ENCODE data around the gene CHRNA9.
A peak's percentile ranks its signal among the peaks of the same experiment; 100 is the strongest.

CHRNA9 gene

DNA sequence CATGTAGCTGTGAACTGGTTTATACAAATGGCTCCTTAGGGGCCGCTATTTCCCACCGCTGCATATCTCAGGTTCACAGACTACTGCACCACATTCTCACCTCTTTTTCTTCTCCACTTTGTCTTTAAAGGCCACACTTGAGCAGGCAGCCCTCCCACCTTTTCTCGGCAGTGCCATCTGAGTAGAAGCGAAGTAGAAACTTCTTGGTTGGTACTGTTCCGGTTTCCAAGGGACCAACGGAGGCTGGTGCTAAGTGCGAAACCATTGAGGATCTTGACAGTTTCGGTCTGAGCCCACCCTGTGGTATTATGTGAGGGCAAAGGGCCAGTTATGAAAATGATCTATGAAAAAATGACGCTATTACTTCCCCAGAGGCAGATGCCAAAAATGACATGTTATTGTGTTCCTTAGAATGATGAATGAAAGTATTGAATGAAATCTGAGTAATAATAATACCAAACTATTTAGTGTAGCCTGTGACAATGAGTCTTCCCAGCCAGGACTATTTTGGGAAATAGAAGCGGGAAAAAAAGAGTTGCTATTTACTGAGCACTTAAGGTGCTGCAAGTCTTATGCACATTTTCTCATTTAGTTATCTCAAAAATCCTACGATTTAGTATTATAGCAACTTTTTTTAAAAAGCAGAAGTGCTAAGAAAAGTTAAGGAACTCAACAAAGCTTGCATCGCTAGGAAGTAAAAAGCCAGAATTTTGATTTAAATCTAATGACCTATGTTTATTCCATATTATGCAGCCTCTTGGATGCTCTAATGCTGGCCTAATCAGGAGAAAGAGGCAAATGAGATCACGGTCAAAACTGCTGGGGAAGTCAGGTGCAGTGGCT lies 29.6 kb upstream of the CHRNA9 start:
- peak overlapping the region; percentile 79 for H3K27ac Mint-ChIP-seq
- H3K36me3 Mint-ChIP-seq: peaks cover 11% of the 10 kb centered on the region
- H3K4me1 Mint-ChIP-seq: peaks cover 73% of the 10 kb centered on the region
- H3K9me3 Mint-ChIP-seq: peaks cover 2% of the 10 kb centered on the region
- DNase-seq (ENCODE audit: low spot score in 2 of 2): peak in 1 of 2 donors; percentile 79
- H3K4me3 Mint-ChIP-seq: peak overlapping the region; percentile 58
- ATAC-seq: peak; percentile 80

DNA sequence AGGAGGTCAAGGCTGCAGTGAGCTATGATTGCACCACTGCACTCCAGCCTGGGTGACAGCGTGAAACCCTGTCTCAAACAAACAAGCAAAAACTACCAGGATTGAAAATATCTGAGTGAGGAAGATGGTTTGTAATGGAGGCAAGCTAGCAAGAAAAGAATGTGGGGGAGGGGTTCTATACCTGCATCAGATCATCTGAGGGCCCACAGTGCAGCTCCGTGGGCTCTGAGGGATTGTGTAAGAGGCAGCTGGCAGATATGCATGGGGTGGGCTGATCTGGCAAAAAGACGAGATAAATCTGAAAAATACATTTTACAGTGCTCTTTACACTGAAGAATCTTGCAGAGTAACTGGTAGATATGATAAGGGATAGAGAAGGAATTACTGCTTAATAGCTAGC lies 28.9 kb upstream of the CHRNA9 start:
- Mint-ChIP-seq H3K27ac (peak overlapping the region; percentile 79), H3K36me3 (peaks cover 11% of the 10 kb centered on the region), H3K9me3 (peaks cover 2% of the 10 kb centered on the region), H3K4me3 (peak overlapping the region; percentile 58), H3K4me1 (peaks cover 66% of the 10 kb centered on the region)
- no peak for DNase-seq (ENCODE audit: low spot score in 2 of 2)
- ATAC-seq: no peak

DNA sequence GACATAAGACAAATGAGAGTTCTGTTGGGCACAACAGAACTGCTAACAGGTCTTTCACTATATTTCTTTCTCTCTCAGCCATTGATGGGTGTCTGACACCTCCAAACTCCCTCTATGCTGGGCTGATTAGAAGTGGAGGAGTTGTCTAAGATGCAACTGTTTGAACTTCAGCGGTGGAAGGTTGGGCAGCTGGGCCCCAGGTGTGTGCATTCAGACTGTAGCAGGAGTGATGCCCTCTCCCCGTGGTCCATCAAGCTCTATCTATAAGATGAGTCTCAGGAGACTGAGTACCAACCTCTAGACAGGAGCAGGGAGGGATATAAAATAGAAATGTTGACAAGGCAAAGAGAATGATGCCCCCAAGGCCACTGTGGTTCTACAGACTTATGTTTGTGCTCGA lies 28.2 kb upstream of the CHRNA9 start:
- Mint-ChIP-seq H3K27ac (peak overlapping the region; percentile 79), H3K9me3 (peaks cover 2% of the 10 kb centered on the region), H3K36me3 (peaks cover 11% of the 10 kb centered on the region), H3K4me3 (peak overlapping the region; percentile 58), H3K4me1 (peaks cover 61% of the 10 kb centered on the region)
- no peak for DNase-seq (ENCODE audit: low spot score in 2 of 2)
- no peak for ATAC-seq

DNA sequence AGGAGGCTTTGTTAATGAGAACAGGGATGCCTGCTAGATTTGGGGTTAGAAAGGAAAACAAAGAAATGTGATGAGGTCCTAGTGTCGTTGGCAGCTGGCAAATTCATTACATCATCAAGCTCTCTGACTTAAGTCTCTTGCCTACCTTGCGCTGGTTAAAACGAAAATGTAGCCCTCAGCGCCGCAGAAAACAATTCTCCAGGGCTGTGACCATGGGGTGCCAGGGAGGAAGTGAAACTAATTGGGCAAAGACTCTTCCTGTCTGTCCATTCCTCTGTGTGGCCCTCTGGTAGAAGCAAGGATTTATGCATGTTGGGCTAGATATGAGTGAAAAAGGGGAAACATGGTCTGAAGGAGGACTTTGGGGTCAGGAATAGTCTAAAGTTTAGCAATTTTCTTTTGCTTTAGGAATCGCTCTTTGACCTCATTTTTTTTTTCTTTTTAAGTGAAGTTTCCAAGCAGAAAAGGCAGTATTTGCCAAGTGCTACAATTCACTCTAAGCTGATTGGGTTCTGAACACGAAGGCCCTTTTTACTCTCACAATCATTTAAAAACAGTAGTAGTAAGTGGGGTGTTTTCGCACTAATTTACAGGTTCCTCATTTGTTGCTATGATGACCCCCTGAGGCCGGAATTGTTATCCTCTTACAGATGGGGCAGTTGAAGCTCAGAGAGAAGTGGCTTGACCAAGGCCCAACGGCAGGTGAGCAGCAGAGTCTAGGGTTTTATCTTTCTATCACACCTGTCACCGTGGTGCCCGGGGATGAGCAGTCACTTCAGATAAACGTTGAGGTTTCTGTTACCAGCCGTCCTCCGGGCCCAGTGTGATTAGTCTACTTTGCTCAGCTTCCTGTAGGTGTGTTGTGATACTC lies 27.3 kb upstream of the CHRNA9 start:
- Mint-ChIP-seq H3K36me3 (peaks cover 8% of the 10 kb centered on the region), H3K4me3 (peak overlapping the region; percentile 58), H3K4me1 (peaks cover 64% of the 10 kb centered on the region), H3K9me3 (peaks cover under 1% of the 10 kb centered on the region), H3K27ac (peak overlapping the region; percentile 79)
- peak; percentile 20 to 74 for DNase-seq (ENCODE audit: low spot score in 2 of 2)
- ATAC-seq: peak; percentile 69

DNA sequence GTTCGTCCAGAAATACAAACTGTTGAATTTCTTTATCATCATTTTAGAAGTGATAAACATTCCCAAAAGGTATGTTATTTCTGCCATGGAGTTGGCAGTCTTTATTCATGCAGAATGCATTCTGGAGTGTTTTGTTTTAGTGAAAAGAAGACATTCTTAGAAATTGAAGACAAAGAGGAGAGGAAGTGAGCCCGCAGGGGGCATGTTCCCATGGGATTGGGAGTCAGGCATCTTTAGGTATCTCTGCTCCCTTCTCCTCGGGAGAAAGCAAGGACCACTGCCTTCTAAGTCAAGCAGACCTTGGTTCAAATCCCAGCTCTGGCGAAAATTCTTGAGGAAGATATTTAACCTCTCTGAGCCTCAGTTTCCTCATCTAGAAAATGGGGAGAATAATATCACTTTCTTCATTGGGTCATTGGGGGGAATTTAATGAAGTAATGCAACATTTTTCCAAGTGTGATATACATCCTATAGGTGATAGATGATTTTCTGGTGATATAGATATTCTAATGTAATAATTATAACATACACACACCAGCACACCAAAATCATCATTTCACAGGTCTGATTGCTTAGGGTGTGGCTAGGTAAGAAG lies 26.5 kb upstream of the CHRNA9 start:
- peaks cover 61% of the 10 kb centered on the region for H3K4me1 Mint-ChIP-seq
- H3K4me3 Mint-ChIP-seq: peak overlapping the region; percentile 58

DNA sequence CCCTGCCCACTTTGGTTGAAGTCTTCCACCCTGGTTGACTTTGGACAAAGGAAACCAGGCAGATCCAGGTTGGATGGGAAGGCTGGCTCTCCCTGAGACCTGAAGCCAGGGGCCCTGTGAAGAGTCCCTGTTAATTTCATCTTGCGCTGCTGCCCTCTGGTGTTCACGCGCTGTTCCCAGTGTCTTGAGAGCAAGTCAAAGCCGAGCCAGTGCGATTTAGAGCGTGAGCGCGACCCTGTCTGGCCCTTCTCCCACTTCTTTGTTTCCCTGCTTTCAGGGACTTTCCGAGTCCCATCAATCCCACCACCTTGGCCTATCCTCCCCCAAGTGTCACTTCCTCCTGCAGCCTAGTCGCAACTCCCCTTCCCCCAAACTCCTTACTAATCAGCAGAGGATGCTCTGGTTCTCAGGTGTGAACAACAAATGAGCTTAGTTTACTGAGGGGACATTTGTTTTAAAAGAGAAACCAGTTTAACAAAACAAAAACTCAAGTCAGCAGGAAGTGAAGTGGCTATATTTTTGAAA lies 25.8 kb upstream of the CHRNA9 start:
- ATAC-seq (peak; percentile 79), DNase-seq (ENCODE audit: low spot score in 2 of 2) (peak; percentile 84 to 96)
- no peaks in the 10 kb centered on the region for H3K9me3 Mint-ChIP-seq
- peaks cover 61% of the 10 kb centered on the region for H3K4me1 Mint-ChIP-seq
- peak overlapping the region; percentile 79 for H3K27ac Mint-ChIP-seq
- peak overlapping the region; percentile 58 for H3K4me3 Mint-ChIP-seq
- peaks cover 5% of the 10 kb centered on the region for H3K36me3 Mint-ChIP-seq

More for the DNA sequence above, 26.5 kb upstream of the CHRNA9 start:
- Mint-ChIP-seq H3K9me3 (no peaks in the 10 kb centered on the region), H3K36me3 (peaks cover 5% of the 10 kb centered on the region), H3K27ac (peak overlapping the region; percentile 79)
- DNase-seq (ENCODE audit: low spot score in 2 of 2) (no peak), ATAC-seq (no peak)

DNA sequence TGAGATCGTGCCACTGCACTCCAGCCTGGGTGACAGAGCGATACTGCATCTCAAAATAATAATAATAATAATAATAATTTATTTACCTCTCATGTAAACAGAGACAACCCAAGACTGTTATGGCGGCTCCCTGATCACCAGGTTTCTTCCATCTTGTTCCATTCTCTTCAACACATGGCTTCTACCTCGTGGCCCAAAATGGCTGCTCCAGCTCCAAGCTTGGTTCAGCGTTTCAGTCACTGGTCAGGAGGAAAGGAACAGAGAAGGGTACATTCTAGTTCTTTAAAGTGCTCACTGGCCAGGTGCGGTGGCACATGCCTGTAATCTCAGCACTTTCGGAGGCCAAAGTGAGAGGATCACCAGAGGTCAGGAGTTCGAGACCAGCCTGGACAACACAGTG lies 24.9 kb upstream of the CHRNA9 start:
- no peaks in the 10 kb centered on the region for H3K9me3 Mint-ChIP-seq
- DNase-seq (ENCODE audit: low spot score in 2 of 2): no peak
- H3K4me3 Mint-ChIP-seq: no peak overlapping the region
- ATAC-seq: no peak
- no peak overlapping the region for H3K27ac Mint-ChIP-seq
- peaks cover 52% of the 10 kb centered on the region for H3K4me1 Mint-ChIP-seq
- H3K36me3 Mint-ChIP-seq: peaks cover 5% of the 10 kb centered on the region

DNA sequence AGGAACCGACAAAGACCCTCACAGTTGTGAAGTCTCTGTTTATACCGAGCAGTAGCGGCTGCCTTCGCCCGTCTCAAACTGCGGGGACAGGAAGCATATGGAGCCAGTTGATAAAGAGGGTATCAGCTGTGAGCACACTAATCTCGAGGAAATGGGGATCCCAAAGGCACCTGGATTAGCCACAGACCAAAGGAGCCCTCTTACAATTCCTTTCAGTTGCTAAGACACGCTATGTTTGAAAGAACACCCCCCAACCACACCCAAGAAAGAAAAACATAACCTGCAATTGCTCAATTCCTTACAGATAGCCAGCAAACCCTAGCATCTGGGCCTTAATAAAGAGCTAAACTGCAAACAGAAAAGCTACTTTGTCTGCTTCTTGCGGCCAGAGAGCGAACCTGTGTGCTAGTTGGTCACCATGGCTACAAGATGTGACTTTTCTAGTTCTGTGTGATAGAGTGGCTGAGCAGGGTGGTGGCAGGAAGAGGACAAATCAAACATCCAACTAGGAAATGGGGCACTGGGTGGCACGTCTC lies 23.3 kb upstream of the CHRNA9 start:
- peaks cover 46% of the 10 kb centered on the region for H3K4me1 Mint-ChIP-seq
- ATAC-seq: no peak
- DNase-seq (ENCODE audit: low spot score in 2 of 2): no peak
- peak overlapping the region; percentile 11 for H3K27ac Mint-ChIP-seq
- H3K4me3 Mint-ChIP-seq: no peak overlapping the region
- H3K9me3 Mint-ChIP-seq: no peaks in the 10 kb centered on the region
- H3K36me3 Mint-ChIP-seq: peaks cover 9% of the 10 kb centered on the region

DNA sequence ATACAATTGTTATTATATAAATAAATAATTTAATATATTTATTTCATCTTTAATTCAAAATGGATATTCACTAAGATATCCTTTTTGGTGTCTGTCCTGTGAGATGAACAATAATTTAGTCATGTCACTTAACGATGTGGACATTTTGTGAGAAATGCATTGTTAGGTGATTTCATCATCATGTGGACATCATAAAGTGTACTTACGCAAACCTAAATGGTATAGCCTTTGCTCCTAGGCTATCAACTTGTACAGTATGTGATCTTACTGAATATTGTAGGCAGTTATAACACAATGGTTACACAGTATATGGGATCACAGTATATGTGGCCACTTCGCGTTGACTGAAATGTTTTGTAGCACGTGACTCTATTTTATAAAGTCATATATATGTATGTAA lies 20.2 kb upstream of the CHRNA9 start:
- Mint-ChIP-seq H3K4me1 (peaks cover 33% of the 10 kb centered on the region), H3K4me3 (no peak overlapping the region), H3K9me3 (no peaks in the 10 kb centered on the region), H3K27ac (no peak overlapping the region), H3K36me3 (peaks cover 9% of the 10 kb centered on the region)
- no peak for DNase-seq (ENCODE audit: low spot score in 2 of 2)
- no peak for ATAC-seq

DNA sequence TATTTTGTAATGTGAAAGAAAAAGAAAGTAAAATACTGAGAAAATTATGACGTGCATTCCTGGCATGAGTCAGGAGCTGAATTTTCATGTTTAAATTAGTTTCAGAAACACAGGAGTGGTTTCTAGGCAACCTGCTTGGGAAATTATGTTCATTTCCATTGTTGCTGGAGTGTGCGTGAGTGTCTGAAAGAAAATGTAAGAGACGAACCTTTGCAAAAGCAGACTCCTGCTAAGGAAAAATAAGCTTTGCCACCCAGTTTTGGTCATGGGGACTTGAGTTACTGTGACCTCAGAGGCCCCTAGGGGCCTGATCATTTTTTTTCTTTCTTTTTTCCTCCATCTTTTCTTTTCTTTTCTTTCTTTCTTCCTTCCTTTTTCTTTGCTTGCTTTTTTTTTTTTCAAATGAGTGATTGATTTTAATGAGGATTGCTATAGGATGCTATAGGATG lies 18.8 kb upstream of the CHRNA9 start:
- DNase-seq (ENCODE audit: low spot score in 2 of 2): no peak

DNA sequence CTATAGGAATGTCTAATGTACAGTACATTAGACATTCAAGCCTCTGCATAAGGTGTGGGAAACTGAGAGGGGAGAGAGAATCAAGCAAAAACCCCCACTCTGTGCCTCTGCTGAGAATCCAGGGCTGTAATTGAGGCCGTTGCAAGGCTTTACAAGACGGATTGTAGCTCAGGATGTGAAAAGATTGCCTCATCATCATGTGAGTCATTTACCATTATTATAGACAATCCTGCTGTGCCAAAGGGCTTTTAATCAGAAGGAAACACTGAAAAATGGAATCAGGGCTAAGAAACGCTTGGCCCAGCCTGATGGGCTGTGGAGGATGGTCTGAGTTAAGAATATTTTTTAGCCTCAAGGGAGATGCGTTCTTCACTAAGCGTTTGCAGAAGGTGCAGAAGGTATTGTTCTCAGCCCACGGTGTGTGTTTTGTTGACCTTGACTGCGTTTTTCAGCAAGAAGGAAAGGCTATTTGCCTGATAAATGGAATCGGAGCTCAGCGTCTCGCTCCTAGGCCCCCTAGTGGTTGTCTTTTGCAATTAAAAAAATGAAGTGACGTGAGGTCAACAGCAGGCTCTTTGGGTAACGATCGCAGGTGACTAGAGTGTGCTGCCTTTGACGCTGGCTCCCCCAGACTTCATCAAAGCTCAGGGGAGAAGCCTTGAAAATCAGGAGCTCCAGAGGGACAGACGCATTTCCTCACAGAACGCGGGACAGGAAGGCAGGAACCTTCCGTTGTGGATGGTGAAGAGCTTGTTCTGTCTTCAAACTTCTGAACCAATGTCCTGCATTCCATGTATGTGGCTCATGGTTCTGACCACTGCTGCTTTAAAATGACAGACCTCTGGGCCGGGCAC lies 18.1 kb upstream of the CHRNA9 start:
- ATAC-seq: peak; percentile 83
- Mint-ChIP-seq H3K4me1 (peaks cover 30% of the 10 kb centered on the region), H3K36me3 (peaks cover 9% of the 10 kb centered on the region), H3K9me3 (no peaks in the 10 kb centered on the region), H3K27ac (peak overlapping the region; percentile 98), H3K4me3 (peak overlapping the region; percentile 71)
- peak; percentile 38 to 78 for DNase-seq (ENCODE audit: low spot score in 2 of 2)

More for the DNA sequence above, 18.8 kb upstream of the CHRNA9 start:
- peak; percentile 85 for ATAC-seq
- peak overlapping the region; percentile 71 for H3K4me3 Mint-ChIP-seq
- peak overlapping the region; percentile 98 for H3K27ac Mint-ChIP-seq
- peaks cover 9% of the 10 kb centered on the region for H3K36me3 Mint-ChIP-seq
- peaks cover 33% of the 10 kb centered on the region for H3K4me1 Mint-ChIP-seq
- no peaks in the 10 kb centered on the region for H3K9me3 Mint-ChIP-seq

DNA sequence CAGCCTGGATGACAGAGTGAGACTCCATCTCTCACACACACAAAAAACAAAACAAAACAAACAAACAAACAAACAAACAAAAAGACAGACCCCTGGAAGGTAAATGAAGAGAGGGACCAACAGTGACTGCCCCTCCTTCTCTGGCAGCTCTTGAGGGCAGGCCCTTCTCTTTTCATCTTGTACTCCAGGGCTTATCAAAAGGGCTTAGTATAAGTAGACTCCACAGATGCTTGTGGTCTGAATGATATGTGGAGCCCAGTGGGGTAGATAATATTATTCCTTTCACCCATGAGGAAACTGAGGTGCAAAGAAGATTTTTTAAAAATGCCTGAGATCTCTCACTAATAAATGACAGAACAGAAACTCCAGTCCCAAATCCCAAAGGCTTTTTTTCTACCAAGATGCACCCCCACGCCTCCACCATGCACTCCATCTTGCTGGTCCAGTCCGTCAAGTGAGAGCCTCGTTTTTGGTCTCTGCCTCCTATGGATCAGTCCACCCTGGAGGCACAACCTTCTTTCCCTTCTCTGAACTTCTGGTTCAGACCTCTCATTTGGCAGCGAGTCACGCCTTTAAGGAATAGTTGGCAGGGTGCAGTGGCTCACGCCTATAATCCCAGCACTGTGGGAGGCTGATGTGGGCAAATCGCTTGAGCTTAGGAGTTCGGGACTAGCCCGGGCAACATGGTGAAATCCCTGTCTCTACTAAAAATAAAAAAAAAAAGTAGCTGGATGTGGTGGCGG lies 17.0 kb upstream of the CHRNA9 start:
- Mint-ChIP-seq H3K27ac (peak overlapping the region; percentile 98), H3K9me3 (no peaks in the 10 kb centered on the region), H3K4me3 (no peak overlapping the region), H3K4me1 (peaks cover 24% of the 10 kb centered on the region), H3K36me3 (peaks cover 9% of the 10 kb centered on the region)
- no peak for ATAC-seq
- DNase-seq (ENCODE audit: low spot score in 2 of 2): no peak

DNA sequence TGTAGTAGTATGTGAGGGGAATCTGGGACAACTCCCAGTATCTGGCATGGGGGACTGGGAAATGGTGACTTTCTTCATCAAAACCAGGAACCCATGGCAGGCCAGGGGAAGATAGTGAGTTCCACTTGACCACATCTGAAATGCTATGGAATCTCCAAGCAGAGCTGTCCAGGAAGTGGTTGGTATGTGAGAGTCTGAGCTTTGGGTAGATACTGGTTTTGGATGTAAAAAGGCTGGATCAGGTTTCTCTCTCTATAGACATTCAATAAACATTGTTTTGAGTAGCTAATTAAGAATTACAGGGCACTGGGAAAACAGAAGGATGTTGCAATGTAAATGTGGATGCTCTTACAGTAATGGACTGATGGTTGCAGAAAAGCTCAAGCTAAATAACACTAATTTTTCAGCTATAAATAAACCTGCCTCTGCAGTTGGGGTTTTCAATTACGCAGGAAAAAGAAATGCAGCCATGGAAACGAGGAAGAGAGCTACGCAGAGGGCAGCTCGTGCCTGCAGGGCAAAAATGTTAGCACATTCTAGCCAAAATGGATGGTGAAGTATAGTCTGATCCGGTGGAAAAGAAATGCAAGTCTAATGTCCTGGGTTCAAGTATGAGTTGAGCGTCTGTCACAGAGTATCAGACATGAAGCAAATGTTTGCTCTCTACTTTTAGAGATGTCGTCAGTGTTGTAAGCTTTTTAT lies 13.4 kb upstream of the CHRNA9 start:
- Mint-ChIP-seq H3K9me3 (no peaks in the 10 kb centered on the region), H3K27ac (no peak overlapping the region), H3K4me3 (no peak overlapping the region), H3K36me3 (peaks cover 1% of the 10 kb centered on the region), H3K4me1 (peaks cover 15% of the 10 kb centered on the region)
- ATAC-seq (no peak), DNase-seq (ENCODE audit: low spot score in 2 of 2) (no peak)

Measured in stimulated activated effector memory CD8-positive, alpha-beta T cell treated with anti-CD3 and anti-CD28 coated beads, Interleukin-12 subunit alpha, Interleukin-12 subunit beta, amount 100 ng/mL, for 72 hours (primary cell).